GM19099 (cell line): ENCODE measurements around the gene GDPGP1.

Experiments used
- POLR2A ChIP-seq: IDR thresholded peaks from 3 replicates; pipeline ENCODE4 v1.6.1; 2011; ENCODE audit warnings: low read depth; ENCODE audit not compliant: insufficient read length; ENCODE audit errors: extremely low read depth

Gene GDPGP1

DNA sequence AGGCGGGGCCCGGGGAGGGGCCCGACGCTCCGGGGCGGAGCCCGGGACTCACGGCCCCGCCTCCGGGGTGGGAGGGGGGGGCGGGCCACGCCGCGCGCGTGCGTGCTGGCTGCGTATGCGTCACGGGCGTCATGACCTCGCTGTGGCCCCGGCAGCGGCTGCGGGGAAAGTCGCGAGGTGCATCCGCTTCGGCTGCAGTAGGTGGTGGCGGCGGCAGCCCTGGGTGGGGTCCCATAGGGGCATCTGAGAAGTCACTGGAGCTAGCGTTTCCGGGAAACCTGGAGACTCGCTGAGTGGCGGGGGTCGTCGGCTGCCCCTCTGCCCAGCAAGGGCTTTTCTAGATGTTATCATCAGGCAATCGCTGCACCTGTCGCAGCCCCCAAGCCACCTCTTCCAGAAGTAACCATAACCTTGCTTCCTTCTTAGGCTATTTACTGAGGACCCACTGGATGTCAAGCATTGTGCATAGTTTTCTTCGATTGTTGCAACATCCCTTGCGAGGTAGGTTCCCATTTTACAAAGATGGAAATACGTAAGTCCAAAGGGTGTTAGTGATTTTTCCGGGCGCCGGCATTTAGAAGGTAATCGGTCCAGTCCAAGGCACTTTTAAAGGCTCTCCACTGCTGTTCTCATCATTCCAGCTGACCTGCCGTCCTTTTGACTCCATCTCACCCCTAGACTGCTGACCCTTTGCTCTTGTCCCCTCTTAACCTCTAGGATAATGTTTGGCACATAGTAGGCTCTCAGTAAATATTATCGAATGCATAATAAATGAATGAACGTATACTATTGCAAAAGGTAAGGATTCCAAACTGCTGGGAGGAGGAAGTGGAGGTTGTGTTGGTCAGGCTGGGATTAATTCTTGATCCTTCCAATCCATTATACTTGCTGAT lies at the start of gene GDPGP1:
GDPGP1 (plus strand) TSS at position 114 of the 893 bp plus-strand sequence. CDS start 6,700 bp downstream, outside the sequence.
- peak; percentile 90 for TF ChIP-seq POLR2A

DNA sequence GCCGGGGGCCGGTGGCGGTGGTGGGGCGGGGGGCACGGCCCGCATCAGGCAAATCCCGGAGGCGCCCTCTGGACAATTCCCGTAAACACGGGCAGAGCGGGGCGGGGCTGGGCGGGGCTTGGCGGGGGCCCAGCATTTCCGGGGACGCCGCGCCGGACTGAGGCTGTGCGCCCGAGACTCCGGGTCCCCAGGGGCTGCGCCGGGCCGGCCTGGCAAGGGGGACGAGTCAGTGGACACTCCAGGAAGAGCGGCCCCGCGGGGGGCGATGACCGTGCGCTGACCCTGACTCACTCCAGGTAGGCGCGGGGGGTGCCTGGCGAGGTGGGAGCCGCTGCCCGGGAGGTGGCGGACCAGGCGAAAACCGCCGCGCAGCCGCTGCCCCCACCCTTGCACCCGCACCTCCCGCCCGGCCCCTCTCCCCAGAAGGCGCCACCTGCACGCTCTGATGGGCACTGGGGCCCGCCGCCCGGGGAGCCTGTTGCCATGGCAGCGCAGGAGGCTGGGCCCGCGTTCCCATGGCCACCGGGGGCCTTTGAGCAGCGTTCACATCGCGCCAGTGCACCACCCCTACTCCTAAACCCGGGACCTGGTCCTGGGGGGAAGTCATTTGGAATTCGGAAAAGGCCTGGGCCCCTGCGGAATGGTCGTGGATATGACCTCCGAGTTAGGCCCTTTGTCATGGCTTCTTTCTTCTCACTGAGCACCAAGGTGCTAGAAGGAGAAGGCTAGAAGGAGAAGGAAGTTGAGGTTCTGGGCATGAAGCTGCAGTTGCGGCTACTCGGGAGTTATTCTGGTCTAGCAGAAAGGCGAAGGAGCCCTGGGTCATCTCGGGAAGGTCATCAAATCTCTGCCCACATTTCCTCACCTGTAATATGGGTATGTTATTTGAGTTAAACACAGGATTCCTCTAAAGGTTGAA lies 49.0 kb upstream of the GDPGP1 start:
- peak; percentile 61 for TF ChIP-seq POLR2A

DNA sequence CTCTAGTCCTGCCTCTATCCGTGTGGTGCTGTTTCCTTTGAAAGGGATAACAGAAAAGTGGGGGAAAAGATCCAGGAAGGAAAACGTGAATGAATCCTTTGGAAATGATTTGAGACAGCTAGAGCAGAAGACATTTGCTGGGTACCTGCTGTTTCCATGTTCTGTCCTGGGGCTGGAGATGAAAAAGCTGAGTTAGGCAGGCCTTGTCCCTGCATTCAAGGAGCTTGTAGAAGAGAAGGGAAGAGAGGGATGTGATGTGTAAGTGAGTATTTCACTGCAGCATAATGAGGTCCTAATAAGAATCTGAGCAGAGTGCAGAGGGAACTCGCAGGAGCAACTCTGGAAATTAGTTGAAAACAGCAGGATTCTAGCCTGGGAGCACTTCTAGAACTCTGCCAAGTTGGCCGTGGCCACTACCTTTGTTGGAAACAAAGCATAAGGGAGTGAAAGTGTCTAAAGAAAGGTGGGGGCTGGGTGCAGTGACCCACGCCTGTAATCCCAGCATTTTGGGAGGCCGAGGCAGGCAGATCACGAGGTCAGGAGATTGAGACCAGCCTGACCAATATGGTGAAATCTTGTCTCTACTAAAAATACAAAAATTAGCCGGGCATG lies 46.6 kb upstream of the GDPGP1 start:
- no peak for TF ChIP-seq POLR2A

- no peak for TF ChIP-seq POLR2A
Measured at GRCh38 chr15:90188914-90189748, 44.9 kb upstream of the GDPGP1 start.

DNA sequence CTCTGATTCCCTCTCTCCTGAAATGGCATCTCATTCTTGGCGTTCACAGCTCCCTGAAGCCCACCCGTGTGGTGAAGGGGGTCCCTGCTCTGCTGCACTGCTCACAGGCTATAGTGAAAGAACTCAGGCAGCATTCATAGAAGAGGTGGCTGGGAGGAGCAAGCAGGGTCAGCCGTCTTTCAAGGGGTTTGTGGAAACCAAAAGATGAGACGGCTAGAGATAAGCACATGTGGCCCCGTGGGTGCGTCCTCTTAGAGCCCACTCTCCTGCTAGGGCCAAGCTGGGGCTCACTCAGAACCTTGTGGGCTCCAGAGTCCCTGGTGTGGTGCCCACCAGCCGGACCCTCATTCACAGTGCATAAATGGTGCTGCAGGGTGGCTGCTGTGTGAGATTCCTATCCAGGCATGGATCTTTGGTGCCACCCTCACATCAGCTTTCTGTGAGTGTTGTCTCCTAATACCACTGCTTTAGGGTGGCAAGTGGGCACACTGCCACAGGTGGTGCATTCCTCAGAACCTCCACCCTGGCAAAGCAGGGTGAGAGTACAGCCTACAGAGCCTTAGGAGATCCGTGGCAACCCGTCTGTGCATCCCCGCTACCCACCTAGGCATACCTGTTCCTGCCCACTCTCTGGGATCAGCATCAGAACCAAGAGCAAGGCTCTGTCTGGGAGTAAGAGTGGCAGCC lies 44.1 kb upstream of the GDPGP1 start:
- no peak for TF ChIP-seq POLR2A

GRCh38 chr15:90190606-90191343 lies 43.2 kb upstream of the GDPGP1 start:
- peak; percentile 44 for TF ChIP-seq POLR2A

- TF ChIP-seq POLR2A, result no peak
Measured at GRCh38 chr15:90191344-90191687, 42.7 kb upstream of the GDPGP1 start.

GRCh38 chr15:90191794-90192509 lies 42.1 kb upstream of the GDPGP1 start:
- no peak for TF ChIP-seq POLR2A

- TF ChIP-seq POLR2A, result no peak
Measured at GRCh38 chr15:90192961-90193786, 40.8 kb upstream of the GDPGP1 start.

- no peak for TF ChIP-seq POLR2A
Measured at GRCh38 chr15:90194655-90195054, 39.4 kb upstream of the GDPGP1 start.

- no peak for TF ChIP-seq POLR2A
Measured at GRCh38 chr15:90200534-90201129, 33.4 kb upstream of the GDPGP1 start.
